Fibroblast of skin of right biceps (primary cell): Measurements from ENCODE around the gene RNF227.
"Not testable (repeated sequence)": the region's sequence is repeated elsewhere in the genome, so short reads cannot be mapped to it uniquely, and the experiment has no call there.

ENCODE experiments used
- DNase-seq: peaks from one replicate; pipeline ENCODE4 v3.0.0-alpha.2; 2013

RNF227 gene

DNA sequence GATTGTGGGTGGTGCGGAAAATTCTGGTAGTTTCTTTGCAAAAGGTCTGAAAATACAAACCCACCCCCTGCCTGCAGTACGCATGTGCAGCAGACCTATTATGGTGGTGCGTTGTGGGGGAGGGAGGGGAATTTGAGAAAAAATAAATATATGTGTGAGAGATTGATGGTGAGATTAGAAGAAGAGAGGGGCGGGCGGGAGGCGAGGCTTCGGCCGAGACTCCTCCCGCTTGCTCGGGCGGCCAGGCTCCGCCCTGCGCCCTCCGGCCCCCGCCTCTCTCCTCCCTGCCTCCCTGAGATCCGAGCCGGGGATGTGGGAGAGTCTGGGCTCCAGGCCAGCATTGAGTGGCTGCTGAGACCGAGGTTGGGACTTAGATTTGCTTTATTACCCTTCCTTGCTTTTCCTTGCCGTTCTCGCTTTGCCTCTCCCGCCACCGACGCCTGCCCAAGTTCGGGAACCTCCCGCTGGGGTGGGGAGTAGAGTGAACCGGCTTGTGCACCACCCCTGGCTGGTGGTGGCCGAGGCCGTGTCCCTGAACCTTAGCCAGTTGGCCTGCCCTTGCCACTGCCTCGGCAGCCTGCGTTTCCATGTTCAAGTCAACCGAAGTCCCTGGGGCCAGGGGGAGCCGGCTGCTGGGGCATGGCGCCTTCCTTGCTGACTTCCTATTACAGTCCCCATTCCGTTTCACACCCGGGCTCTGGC lies 28.5 kb downstream of the RNF227 start:
- DNase-seq, result peak; percentile 99

DNA sequence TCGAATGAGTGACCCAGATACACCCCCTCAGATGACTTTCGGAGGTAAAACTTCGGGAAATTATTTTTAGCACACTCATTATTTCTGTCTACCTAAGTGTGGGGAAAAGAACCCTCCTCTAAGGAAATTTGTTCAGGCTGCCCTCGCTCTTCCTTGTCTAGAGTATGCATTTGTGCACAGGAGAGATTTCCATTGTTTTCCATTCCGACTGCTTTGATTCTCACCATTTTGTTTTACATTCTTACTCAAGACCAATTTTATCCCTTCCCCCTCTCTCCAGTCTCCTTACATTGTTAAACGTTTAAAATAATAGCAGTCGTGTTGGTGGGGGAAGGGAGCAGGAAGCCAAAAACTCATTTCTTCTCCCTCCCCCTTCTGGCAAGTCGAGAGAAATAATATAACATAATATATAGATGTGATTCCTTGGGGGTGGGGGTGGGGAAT lies 29.0 kb downstream of the RNF227 start:
- DNase-seq, result no peak

DNA sequence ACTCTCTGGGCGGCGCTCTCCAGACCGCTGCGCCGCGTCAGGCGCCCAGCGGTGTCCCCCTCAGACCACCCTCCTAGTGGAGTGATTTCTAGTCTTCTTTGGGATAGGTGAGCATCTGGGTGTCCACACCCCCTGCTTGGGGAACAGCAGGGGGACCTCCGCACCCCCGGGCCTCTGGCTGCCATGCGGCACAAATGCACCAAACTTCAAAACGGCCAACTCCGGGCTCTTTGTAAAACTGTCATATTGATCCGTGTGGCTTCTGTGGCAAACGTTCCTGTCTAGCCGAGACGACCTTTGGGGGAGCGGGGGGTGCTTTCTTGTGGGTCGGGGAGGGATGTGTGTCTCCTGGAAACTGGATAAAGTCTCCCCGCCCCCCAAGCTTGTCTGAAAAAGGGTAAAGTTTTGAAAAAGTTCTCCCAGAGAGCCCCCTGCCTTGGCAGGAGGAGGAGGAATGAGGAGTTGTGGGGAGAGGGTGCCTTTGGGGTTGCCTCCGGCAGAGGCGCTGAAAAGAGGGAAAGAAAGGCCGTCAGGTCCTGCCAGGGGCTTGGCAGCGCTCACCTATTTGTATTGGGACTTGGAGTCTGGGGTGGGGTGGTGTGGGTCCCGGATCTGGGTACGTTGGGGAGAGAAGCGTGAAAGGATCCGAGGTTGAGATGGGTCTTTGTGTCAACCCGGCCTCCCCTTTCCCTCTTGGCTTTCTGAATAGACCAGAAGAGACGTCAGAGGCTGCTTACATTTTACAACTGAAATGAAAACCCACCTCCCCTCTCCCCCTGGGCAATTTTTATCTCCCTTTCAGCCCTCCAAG lies 29.7 kb downstream of the RNF227 start:
- peak; percentile 58 for DNase-seq

DNA sequence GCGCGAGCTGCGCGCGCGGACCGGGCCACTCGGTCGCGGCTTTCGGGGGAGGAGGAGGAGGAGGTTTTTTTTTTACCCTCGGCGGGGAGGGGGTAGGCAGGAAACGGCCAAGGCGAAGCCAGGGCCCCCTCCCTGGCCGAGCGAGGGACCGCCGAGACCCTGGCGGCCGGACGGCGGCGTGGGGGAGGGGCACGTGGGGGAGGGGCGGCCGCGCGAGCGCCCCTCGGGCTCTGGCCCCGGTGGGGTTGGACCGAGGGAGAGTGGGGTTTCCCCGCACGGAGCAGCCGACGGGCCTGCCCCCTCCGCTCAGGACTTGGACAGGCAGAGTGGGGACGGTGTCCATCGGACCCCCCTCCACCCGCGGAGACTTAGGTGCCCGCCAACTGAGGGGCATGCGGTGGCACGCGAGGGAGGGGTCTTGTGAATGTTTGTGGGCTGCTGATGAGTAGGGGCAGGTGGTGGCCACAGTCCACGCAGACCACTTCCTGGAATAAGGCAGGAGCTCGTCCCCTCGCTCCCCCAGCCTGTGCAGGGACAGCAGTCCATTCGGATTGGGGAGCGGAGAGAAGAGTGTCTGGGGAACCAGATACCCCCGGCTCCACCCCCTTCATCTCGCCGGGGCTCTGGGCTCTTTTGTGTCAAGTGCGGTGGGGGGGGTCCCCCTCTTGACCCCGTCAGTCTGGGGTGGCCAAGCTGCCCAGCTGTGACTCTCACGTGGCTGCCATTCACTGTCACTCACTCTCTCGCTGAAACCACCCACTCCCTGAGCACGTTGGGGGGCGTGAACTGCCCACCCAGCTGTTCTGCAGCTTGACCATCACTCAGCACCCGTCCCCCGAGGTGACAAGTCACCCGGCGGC lies 30.5 kb downstream of the RNF227 start:
- peak; percentile 66 for DNase-seq

DNA sequence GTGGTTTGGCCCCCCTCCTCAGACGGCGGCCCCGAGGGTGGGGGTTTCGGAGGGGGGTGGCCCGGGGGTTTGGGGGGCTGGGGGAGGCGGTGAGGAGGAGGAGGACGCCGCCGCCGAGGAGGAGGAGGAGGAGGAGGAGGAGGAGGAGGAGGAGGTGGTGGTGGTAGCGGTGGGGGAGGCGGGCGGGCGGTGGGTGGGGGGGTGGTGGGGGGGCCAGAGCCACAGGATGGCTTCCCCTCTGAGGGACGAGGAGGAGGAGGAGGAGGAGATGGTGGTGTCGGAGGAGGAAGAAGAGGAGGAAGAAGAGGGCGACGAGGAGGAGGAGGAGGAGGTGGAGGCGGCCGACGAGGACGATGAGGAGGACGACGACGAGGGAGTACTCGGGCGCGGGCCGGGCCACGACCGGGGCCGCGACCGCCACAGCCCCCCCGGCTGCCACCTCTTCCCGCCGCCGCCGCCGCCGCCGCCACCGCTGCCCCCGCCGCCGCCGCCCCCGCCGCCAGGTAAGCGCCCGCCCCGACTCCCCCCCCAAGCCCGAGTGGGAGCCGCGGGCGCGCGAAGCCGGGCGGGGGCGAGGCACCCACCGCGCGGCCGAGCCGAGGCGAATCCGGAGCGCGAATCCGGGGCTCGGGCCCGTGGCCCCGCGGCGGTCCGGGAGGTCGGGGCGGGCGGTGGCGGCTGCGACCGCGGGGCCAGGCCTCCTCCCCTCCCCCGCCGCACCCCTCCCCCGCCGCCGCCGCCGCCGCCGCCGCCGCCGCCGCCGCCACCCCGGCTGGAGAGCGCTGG lies 31.3 kb downstream of the RNF227 start:
- peak; percentile 48 for DNase-seq

DNA sequence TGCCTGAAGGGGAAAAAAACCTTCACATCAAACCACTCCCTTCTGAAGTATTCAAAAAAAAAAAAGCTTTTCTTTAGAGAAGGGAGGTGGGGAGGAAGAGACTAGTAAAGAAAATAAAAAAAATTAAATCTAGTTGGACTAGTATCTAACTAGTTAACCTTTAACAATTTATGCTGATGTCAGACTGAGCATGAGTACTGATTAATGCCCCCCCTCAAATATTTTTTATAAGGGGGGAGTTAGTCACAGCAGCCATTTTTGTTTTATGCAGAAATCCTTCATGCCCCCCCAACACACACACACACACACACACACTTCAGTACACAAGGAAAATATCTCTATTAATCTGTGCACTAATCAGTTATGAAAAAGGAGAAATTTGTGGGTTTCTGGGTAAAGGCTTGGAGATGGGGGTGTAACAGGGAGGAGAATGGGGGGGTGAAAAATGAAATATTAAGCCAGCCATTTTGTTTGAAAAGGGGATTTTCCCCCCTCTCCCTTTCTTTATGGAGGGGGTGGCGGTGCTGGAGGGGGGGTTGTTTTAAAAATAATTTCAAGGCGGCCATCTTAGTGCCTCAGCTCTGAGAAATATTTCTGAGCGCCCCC lies 32.2 kb downstream of the RNF227 start:
- DNase-seq, result peak; percentile 71

DNA sequence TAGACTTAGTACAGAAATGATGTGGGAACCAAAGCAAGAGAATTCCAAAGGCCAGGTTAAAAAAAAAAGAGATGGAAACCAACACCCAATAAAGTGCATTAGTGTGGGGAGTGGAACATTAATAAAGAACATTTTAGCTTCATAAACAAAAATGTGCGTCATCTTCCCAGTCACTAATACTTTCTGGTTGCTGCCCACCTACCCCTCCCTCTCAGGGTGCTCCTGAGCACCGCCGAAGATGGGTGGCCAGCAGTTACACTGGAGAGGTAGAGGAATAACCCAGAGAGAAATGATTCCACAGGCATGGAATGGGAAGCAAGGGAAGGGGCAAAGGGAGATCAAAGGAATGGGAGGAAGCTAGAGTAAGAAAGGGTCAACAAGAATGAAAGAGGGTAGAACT lies 33.5 kb downstream of the RNF227 start:
- peak; percentile 5 for DNase-seq

DNA sequence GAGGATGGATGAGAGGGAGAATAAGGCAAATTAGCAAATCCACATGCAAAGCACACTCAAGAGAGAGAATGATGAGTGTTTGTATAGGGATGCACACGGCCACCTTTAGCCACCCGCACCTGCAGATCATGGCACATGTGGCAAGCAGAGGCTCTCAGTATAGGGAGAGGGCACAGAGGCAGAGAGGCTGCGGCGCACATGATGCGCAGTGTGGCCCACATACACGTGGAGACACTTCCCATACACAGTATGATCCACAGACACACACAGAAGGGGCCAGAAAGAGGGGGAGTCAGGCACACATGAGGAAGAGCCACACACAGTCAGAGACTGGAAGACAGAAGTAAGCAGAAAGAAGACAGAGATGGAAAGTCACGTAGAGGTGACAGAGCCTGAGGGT lies 34.0 kb downstream of the RNF227 start:
- no peak for DNase-seq

DNA sequence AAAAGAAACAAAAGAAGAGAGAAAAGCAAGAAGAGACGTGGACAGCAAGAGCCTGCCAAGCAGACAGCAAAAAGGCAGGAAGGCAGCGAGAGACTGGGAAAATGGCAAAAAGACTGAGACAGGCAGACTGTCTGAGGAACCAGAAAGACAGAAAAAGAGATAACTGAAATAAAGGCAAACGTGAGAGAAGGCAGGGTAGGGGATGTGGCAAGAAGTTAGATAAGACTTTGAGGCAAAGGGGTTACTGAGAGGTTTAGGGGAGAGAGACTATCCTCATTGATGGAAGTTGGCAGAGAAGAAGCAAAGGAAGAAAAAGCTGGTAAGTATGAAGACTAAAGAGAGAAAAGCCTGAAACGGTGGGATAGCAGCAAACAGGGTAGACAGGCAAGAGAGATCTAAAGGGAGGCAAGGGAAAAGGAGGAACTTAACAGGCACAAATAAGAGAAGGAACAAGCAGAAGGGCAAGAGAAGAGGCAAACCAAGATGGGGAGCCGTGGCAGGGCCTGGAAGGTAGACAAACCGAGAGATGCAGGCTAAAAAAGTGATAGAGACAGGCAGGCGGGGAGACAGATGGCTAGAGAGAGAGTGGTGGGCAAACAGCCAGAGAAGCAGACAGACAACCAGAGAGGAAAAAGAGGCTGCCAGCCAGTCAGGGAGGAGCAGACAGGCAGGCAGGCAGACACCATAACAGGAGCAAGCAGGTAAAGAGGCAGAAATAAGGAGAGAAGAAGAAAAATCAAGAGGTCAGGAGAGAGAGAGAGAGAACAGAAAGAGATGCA lies 34.6 kb downstream of the RNF227 start:
- peak; percentile 18 for DNase-seq

DNA sequence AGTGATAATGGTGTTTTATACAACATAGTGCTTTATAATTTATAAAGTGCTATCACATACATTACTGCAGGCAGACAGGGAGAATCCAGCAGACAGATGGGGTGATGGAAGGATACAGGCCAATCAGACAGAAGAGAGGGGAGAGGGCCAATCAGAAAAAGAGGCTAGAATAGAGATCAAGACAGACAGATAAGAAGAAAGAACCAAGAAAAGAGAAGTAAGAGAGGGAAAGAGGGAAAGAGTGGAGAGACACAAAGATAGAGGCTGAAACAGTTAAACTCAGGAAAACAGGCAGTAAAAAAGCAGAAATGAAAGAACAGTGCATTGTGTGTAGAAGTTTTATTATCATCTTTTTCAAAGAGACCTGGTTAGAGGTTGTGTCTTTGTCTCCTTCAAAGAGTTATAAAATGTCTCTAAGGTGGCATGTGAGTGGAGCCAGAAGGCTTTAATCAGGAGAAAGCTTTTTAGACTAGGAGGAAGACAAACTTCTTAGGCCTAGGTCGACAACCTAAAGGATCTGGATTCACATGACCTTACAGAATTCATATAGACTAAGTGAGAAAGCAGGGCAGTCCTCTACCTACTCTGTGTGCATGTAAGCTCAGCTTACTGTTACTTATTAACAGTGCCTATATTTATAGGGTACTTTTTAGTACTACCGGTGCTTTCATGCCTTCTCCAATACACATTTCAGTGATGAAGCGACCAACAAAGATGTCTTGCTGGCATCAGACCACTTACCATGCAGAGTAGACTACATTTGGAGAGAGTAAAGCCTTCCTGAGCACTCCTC lies 35.8 kb downstream of the RNF227 start:
- DNase-seq, result no peak

DNA sequence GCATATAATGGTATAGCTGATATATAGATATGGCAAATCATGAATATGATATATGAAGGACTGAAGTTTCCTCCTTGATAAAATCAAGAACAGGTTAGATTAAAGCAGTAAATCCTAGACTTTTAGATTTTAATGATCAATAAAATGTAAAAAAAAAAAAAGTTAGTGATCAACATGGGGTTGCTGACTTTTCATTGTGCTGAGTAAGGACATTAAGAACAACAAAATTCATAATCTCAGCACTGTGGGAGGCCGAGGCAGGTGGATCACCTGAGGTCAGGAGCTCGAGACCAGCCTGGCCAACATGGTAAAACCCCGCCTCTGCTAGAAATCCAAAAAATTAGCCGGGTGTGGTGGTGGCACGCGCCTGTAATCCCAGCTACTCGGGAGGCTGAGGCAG lies 37.9 kb downstream of the RNF227 start:
- DNase-seq, result no peak

DNA sequence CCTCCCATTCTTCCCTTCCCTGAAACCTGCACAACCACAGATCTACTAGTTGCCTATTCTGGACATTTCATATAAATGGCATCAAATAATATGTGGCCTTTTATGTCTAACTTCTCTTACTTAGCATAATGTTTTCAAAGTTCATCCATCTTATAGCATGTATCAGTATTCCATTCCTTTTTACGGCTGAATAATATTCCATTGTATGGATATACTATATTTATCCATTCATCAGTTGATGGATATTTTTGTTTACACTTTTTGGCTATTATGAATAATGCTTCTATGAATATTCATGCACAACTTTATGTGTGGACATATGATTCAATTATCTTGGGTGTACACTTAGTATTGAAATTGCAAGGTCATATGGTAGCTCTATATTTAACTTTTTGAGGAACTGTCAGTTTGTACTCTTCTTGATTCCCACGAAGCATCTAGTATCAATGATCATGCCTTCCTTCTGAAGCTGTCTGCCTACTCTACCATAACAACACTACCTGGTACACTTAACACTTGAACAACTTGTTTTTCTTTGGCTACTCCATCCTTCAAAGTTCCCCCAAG lies 40.2 kb downstream of the RNF227 start:
- DNase-seq, result no peak

DNA sequence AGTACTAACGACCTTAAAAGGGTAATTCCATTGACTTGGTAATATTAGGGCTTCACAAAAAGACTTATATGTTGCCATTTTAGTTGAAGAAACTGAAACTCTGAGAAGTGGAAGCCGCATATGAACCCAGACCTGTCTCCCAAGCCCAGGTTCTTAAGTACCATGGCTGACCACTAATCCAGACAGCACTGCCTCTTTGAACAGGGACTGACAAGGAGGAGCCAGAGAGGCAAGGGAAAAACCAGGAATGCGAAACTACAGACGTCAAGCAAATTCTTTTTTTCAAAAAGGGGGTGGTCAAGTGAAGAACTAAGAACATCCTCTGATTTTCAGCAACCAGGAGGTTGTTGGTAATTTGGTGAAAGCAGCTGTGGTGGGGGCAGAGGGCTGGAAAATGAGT lies 43.0 kb downstream of the RNF227 start:
- DNase-seq, result no peak

DNA sequence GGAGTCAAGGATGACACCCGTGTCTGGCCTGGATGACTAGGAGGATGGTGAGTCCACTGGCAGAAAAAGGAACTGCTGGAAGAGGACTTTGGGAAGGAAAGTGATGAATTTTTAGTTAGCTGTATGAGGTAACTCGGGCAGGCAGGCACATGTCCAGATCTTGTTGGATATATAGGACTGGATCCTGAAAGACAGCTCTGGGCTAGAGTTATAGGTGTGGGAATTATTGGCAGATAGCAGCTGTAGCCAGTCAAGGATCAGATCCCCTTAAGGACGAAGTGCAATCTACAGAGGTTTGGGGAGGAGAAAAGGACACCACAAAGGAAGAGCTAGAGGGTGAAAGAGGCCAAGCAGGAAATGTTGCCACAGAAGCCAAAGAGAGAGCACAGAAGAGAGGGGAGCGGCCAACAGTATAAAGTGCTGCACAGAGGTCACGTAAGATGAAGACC lies 48.2 kb downstream of the RNF227 start:
- DNase-seq, result no peak

DNA sequence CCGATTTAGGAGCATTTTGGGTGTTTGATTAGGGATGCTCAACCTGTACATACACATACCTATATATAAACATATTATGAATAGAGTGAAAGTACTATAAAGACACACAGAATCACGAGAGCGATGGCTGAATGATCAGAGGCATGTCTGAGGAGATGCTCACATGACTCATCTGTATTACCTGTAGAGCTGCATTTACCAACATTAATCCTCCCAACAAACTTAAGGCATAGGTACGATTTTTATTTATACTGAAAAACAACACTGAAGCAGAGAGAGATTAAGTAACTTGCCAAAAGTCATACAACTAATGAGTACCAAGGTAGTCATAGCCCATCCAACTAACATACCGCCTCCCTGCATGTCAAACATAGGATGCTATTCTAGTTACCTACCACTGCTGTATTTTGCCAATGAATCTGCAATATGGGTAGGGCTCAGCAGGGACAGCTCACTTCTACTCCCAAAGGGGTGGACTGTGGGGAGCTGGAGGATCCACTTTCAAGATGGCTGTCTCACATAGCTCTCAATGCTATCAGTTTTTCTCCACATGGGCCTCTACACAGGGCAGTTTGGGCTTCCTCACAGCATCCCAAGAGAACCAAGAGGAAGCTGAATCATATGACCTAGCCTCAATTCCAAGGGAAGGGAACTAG lies 51.0 kb downstream of the RNF227 start:
- no peak for DNase-seq

DNA sequence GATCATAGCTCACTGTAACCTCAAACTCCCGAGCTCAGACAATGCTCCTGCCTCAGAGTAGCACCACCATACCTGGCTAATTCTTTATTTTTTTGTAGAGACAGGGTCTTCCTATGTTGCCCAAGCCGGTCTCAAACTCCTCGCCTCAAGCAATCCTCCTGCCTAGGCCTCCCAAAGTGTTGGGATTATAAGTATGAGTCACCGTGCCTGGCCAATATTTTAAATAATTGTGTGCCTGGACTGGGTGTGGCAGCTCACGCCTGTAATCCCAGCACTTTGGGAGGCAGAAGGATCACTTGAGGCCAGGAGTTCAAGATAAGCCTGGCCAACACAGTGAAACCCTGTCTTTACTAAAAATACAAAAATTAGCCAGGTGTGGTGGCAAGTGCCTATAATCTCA lies 51.7 kb downstream of the RNF227 start:
- DNase-seq, result not testable (repeated sequence)
